HepG2 (cell line): Measurements from ENCODE around the gene PMFBP1.

ENCODE experiments used
- ETV5 ChIP-seq: IDR thresholded peaks from 2 replicates; pipeline ENCODE4 v1.6.1; 2018; ENCODE audit warnings: missing biosample characterization, missing genetic modification reagents, inconsistent platforms, borderline replicate concordance
- EZH2 ChIP-seq: conservative IDR thresholded peaks from 2 replicates; pipeline ENCODE4 v1.6.1; 2012; ENCODE audit warnings: mild to moderate bottlenecking, low read depth, low read length, moderate library complexity
- JUNB ChIP-seq: sonication (generic); formaldehyde crosslinking; IDR thresholded peaks from 2 replicates; pipeline ENCODE4 v1.8.0; 2022; ENCODE audit warnings: missing genetic modification reagents, mild to moderate bottlenecking, borderline replicate concordance
- MED1 ChIP-seq: sonication (generic); formaldehyde crosslinking; IDR thresholded peaks from 2 replicates; pipeline ENCODE4 v1.4.0; 2020; ENCODE audit warnings: missing genetic modification reagents
- MEF2D ChIP-seq: sonication (generic); formaldehyde crosslinking; IDR thresholded peaks from 2 replicates; pipeline ENCODE4 v1.5.1; 2020; ENCODE audit warnings: mild to moderate bottlenecking, missing genetic modification reagents
- MYNN ChIP-seq: sonication (generic); formaldehyde crosslinking; IDR thresholded peaks from 2 replicates; pipeline ENCODE4 v1.4.0; 2020; ENCODE audit warnings: mild to moderate bottlenecking, low read depth, missing genetic modification reagents
- NR2F2 ChIP-seq: IDR thresholded peaks from 2 replicates; pipeline ENCODE4 v1.6.1; 2012; ENCODE audit warnings: low read depth, inconsistent platforms, borderline replicate concordance
- SMC3 ChIP-seq: IDR thresholded peaks from 2 replicates; pipeline ENCODE4 v1.6.1; 2011; ENCODE audit warnings: low read length, improper control_type of control experiment
- ZNF629 ChIP-seq: sonication (generic); formaldehyde crosslinking; conservative IDR thresholded peaks from 2 replicates; pipeline ENCODE4 v1.5.0; 2020; ENCODE audit warnings: missing genetic modification reagents
- TF ChIP-seq, protein P1 (sequence below): sonication (generic); formaldehyde crosslinking; IDR thresholded peaks from 2 replicates; pipeline ENCODE4 v1.4.0; 2020; ENCODE audit warnings: missing genetic modification reagents
- TF ChIP-seq, protein P2 (sequence below): IDR thresholded peaks from 2 replicates; pipeline ENCODE4 v1.6.1; 2016; ENCODE audit warnings: missing biosample characterization, missing genetic modification reagents, low read depth
- TF ChIP-seq, protein P3 (sequence below): sonication (generic); formaldehyde crosslinking; IDR thresholded peaks from 2 replicates; pipeline ENCODE4 v1.4.0; 2020; ENCODE audit warnings: missing genetic modification reagents
- TF ChIP-seq, protein P4 (sequence below): sonication (generic); formaldehyde crosslinking; IDR thresholded peaks from 2 replicates; pipeline ENCODE4 v1.5.0; 2020; ENCODE audit warnings: mild to moderate bottlenecking, missing genetic modification reagents, moderate library complexity

DNA sequence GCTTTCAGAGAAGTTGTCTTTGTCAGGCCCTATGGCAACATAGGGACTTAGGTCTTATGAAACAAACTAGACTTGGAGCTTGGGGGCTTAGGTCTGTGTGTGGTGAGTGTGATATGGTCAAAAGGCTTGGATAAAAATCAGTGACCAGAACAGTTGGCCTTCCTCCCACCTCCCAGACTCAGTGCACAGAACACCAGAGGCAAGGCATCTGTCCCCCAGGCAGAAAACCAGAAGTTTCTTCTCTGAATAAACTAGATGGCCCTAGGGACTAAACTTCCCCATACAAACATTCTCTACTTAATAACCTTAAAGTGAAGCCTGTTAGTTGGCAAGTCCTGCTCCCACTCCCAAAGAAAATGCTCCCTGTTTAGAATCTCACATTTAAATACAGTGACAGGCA lies 39.2 kb upstream of the PMFBP1 start:
- TF ChIP-seq EZH2 = no peak
- no peak for TF ChIP-seq NR2F2
- TF ChIP-seq JUNB = no peak
- TF ChIP-seq, protein P1, sequence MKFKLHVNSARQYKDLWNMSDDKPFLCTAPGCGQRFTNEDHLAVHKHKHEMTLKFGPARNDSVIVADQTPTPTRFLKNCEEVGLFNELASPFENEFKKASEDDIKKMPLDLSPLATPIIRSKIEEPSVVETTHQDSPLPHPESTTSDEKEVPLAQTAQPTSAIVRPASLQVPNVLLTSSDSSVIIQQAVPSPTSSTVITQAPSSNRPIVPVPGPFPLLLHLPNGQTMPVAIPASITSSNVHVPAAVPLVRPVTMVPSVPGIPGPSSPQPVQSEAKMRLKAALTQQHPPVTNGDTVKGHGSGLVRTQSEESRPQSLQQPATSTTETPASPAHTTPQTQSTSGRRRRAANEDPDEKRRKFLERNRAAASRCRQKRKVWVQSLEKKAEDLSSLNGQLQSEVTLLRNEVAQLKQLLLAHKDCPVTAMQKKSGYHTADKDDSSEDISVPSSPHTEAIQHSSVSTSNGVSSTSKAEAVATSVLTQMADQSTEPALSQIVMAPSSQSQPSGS (CRISPR knock-in tag) = no peak
- no peak for TF ChIP-seq MED1 (CRISPR knock-in tag)
- no peak for TF ChIP-seq MEF2D (CRISPR knock-in tag)
- TF ChIP-seq, protein P2, sequence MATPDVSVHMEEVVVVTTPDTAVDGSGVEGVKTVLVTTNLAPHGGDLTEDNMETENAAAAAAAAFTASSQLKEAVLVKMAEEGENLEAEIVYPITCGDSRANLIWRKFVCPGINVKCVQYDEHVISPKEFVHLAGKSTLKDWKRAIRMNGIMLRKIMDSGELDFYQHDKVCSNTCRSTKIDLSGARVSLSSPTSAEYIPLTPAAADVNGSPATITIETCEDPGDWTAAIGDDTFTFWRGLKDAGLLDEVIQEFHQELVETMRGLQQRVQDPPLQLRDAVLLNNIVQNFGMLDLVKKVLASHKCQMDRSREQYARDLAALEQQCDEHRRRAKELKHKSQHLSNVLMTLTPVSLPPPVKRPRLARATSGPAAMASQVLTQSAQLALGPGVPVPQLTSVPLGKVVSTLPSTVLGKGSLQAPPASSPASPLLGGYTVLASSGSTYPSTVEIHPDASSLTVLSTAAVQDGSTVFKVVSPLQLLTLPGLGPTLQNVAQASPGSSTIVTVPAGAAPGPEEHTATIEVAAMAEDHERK = no peak
- TF ChIP-seq SMC3 = no peak
- TF ChIP-seq ZNF629 (CRISPR knock-in tag) = no peak
- TF ChIP-seq, protein P3, sequence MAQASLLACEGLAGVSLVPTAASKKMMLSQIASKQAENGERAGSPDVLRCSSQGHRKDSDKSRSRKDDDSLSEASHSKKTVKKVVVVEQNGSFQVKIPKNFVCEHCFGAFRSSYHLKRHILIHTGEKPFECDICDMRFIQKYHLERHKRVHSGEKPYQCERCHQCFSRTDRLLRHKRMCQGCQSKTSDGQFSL (CRISPR knock-in tag) = no peak
- TF ChIP-seq, protein P4, sequence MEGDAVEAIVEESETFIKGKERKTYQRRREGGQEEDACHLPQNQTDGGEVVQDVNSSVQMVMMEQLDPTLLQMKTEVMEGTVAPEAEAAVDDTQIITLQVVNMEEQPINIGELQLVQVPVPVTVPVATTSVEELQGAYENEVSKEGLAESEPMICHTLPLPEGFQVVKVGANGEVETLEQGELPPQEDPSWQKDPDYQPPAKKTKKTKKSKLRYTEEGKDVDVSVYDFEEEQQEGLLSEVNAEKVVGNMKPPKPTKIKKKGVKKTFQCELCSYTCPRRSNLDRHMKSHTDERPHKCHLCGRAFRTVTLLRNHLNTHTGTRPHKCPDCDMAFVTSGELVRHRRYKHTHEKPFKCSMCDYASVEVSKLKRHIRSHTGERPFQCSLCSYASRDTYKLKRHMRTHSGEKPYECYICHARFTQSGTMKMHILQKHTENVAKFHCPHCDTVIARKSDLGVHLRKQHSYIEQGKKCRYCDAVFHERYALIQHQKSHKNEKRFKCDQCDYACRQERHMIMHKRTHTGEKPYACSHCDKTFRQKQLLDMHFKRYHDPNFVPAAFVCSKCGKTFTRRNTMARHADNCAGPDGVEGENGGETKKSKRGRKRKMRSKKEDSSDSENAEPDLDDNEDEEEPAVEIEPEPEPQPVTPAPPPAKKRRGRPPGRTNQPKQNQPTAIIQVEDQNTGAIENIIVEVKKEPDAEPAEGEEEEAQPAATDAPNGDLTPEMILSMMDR = no peak
- no peak for TF ChIP-seq MYNN (CRISPR knock-in tag)
- TF ChIP-seq ETV5 (CRISPR knock-in tag) = no peak
